Colonic mucosa (tissue), 4 donors: ENCODE data around the gene GOLGA6A. TPM values are rescaled to one million over a fixed set of nuclear protein-coding genes. Genes with fewer than 3 reads are reported as not detected.

Experiments
- DNase-seq: peaks from one replicate; pipeline ENCODE4 v3.0.0-alpha.2; 2020
- H3K27ac ChIP-seq: fragments of 200-600 bp; one replicate; pipeline ENCODE4 v1.8.0; 2021
- H3K27me3 ChIP-seq: fragments of 200-600 bp; one replicate; pipeline ENCODE4 v1.8.0; 2021
- H3K36me3 ChIP-seq: fragments of 200-600 bp; one replicate; pipeline ENCODE4 v1.8.0; 2021
- H3K4me1 ChIP-seq: fragments of 200-600 bp; one replicate; pipeline ENCODE4 v1.8.0; 2021; ENCODE audit warnings: mild to moderate bottlenecking
- H3K4me3 ChIP-seq: fragments of 200-600 bp; one replicate; pipeline ENCODE4 v1.8.0; 2021
- H3K9ac ChIP-seq, 2 donors: one replicate each; pipeline ENCODE4 v1.7.0; 2013; ENCODE audit warnings: control low read depth in 2 of 2, low read depth in 2 of 2, low read length in 2 of 2
- H3K9me3 ChIP-seq: fragments of 200-600 bp; one replicate; pipeline ENCODE4 v1.8.0; 2021
- intact Hi-C: fragments of 100-400 bp; cut with DNase I; formaldehyde crosslinking; loops from one replicate; pipeline ENCODE4 v1.14.1; 2022
- total RNA-seq, 2 donors: library from RNA; stranded (reverse); fragmentation: NEBNext Ultra II Directional in 1 of 2; extraction: Animal tissue kit (Norgen Biotek cat#: 25700) in 1 of 2; gene quantifications; one replicate each; pipeline ENCODE4 v1.2.1, GENCODE V29; 2021
- TF ChIP-seq, protein P1 (sequence below): fragments of 200-600 bp; IDR thresholded peaks from one replicate; pipeline ENCODE4 v1.8.0; 2022; ENCODE audit warnings: antibody characterized with exemption, mild to moderate bottlenecking
- donor health status: healthy.
- donor health status: DM: no; HTN: no; CAD: no.
- donor health status: DM: no; HTN: no; CAD: no.

GOLGA6A gene
- total RNA-seq, 2 donors from 2014 or later, result not detected

- no peaks in the 10 kb centered on the region for H3K9me3 ChIP-seq
- no peak overlapping the region for H3K9ac ChIP-seq
- TF ChIP-seq, protein P1, sequence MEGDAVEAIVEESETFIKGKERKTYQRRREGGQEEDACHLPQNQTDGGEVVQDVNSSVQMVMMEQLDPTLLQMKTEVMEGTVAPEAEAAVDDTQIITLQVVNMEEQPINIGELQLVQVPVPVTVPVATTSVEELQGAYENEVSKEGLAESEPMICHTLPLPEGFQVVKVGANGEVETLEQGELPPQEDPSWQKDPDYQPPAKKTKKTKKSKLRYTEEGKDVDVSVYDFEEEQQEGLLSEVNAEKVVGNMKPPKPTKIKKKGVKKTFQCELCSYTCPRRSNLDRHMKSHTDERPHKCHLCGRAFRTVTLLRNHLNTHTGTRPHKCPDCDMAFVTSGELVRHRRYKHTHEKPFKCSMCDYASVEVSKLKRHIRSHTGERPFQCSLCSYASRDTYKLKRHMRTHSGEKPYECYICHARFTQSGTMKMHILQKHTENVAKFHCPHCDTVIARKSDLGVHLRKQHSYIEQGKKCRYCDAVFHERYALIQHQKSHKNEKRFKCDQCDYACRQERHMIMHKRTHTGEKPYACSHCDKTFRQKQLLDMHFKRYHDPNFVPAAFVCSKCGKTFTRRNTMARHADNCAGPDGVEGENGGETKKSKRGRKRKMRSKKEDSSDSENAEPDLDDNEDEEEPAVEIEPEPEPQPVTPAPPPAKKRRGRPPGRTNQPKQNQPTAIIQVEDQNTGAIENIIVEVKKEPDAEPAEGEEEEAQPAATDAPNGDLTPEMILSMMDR, result no peak
- H3K27me3 ChIP-seq, result no peaks in the 10 kb centered on the region
- no peak overlapping the region for H3K4me3 ChIP-seq
- no peaks in the 10 kb centered on the region for H3K4me1 ChIP-seq
- intact Hi-C loops, result no loop called here
- H3K27ac ChIP-seq, result no peak overlapping the region
- no peak for DNase-seq
- peaks cover 8% of the 10 kb centered on the region for H3K36me3 ChIP-seq
Measured at GRCh38 chr15:74025436-74025835, 56.9 kb downstream of the GOLGA6A start.

GRCh38 chr15:74024687-74025086 lies 57.7 kb downstream of the GOLGA6A start:
- no peaks in the 10 kb centered on the region for H3K27me3 ChIP-seq
- no peak for DNase-seq
- intact Hi-C loops, result no loop called here
- no peaks in the 10 kb centered on the region for H3K4me1 ChIP-seq
- no peak overlapping the region for H3K27ac ChIP-seq
- TF ChIP-seq, protein P1, result no peak
- H3K4me3 ChIP-seq, result no peak overlapping the region
- peaks cover 8% of the 10 kb centered on the region for H3K36me3 ChIP-seq
- no peaks in the 10 kb centered on the region for H3K9me3 ChIP-seq
- no peak overlapping the region for H3K9ac ChIP-seq

DNA sequence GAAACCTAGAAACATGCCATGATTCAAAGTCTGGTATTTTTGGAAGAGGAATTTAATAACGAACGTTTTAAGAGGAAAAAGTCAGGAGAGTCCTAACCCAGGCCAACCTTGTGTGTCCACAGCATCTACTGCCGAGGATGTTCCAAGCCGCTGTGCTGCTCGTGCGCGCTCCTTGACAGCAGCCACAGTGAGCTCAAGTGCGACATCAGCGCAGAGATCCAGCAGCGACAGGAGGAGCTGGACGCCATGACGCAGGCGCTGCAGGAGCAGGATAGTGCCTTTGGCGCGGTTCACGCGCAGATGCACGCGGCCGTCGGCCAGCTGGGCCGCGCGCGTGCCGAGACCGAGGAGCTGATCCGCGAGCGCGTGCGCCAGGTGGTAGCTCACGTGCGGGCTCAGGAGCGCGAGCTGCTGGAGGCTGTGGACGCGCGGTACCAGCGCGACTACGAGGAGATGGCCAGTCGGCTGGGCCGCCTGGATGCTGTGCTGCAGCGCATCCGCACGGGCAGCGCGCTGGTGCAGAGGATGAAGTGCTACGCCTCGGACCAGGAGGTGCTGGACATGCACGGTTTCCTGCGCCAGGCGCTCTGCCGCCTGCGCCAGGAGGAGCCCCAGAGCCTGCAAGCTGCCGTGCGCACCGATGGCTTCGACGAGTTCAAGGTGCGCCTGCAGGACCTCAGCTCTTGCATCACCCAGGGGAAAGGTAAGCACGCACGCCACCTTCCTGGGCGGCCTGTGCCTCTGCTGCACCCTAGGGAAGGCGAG lies 59.5 kb downstream of the GOLGA6A start:
- TF ChIP-seq, protein P1, result no peak
- intact Hi-C loops, result no loop called here
- Histone ChIP-seq H3K4me1 (no peaks in the 10 kb centered on the region), H3K36me3 (peaks cover 8% of the 10 kb centered on the region), H3K9ac (no peak overlapping the region), H3K27me3 (no peaks in the 10 kb centered on the region), H3K9me3 (no peaks in the 10 kb centered on the region), H3K4me3 (no peak overlapping the region), H3K27ac (no peak overlapping the region)
- DNase-seq, result no peak

Other genes with a start within 250 kb of the GOLGA6A start
- not detected for gene TBC1D21, start 209.0 kb downstream of the GOLGA6A start, total RNA-seq
- gene LOXL1, start 156.1 kb downstream of the GOLGA6A start, total RNA-seq, result 1 to 10 TPM; 2.3 to 6.9 TPM
- gene STOML1, start 90.3 kb downstream of the GOLGA6A start, total RNA-seq, result 10 to 100 TPM in 1 of 2 donors, 1 to 10 TPM in 1; 9.1 to 14.3 TPM
- 10 to 100 TPM; 27.0 to 31.3 TPM for gene PML, start 87.8 kb downstream of the GOLGA6A start, total RNA-seq
- under 1 TPM; 0.27 TPM for gene ISLR2, start 48.0 kb upstream of the GOLGA6A start, total RNA-seq
- 1 to 10 TPM; 3.6 to 8.5 TPM for gene ISLR, start 91.2 kb upstream of the GOLGA6A start, total RNA-seq
- gene STRA6, start 120.2 kb upstream of the GOLGA6A start, total RNA-seq, result not detected
- under 1 TPM; 0.10 to 0.21 TPM for gene CCDC33, start 153.8 kb upstream of the GOLGA6A start, total RNA-seq